ENCODE data around the gene FBXO38.

Gene FBXO38

DNA sequence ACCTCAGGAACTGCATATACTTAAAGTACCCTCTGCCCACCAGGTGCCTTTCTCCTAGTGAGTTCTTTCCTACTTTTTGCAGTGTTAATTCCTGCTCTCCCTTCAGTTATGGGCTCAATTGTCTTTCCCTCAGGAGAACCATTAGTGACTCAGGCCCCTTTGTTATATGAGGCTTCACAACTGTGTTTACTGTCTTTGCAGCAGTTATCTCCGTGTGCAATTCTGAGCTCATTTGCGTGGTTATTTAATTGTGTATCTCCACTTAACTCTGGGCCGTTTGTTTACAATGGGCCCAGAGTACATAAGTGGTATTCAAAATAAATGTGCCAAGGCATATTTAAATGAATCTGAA, 9.6 kb downstream of the FBXO38 start:
- Mint-ChIP-seq H3K27ac (no peak overlapping the region), H3K4me1 (ENCODE audit: low read depth) (peaks cover 34% of the 10 kb centered on the region), H3K36me3 (ENCODE audit: low read depth) (peaks cover 31% of the 10 kb centered on the region)

DNA sequence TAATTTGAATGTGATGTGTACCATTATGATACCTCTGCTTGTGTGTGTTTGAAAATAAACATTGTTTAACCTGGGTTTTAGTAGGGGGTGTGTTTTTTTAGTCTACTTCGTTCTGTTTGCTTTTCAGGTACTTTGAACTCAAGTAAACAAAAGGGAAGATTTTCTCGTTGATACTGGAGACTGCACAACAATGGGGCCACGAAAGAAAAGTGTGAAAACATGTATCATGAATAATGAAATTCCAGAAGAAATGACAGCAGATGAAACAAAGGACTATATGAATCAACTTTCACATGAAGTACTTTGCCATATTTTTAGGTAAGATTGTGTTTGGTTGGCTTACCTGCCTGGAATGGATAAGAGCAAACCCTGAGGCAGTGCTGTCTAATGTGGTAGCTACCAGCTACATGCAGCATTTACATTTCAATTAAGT, 10.8 kb downstream of the FBXO38 start:
- H3K4me3 Mint-ChIP-seq = no peak overlapping the region
- peaks cover 29% of the 10 kb centered on the region for H3K4me1 Mint-ChIP-seq (ENCODE audit: low read depth)
- no peak overlapping the region for H3K27ac Mint-ChIP-seq
- DNase-seq (ENCODE audit: low spot score) = no peak
- H3K27me3 Mint-ChIP-seq (ENCODE audit: low read depth) = no peaks in the 10 kb centered on the region
- H3K9me3 Mint-ChIP-seq = no peaks in the 10 kb centered on the region
- peaks cover 35% of the 10 kb centered on the region for H3K36me3 Mint-ChIP-seq (ENCODE audit: low read depth)

More for the DNA sequence above, 9.6 kb downstream of the FBXO38 start:
- Mint-ChIP-seq H3K9me3 (no peaks in the 10 kb centered on the region), H3K4me3 (no peak overlapping the region), H3K27me3 (ENCODE audit: low read depth) (no peaks in the 10 kb centered on the region)
- DNase-seq (ENCODE audit: low spot score) = no peak

DNA sequence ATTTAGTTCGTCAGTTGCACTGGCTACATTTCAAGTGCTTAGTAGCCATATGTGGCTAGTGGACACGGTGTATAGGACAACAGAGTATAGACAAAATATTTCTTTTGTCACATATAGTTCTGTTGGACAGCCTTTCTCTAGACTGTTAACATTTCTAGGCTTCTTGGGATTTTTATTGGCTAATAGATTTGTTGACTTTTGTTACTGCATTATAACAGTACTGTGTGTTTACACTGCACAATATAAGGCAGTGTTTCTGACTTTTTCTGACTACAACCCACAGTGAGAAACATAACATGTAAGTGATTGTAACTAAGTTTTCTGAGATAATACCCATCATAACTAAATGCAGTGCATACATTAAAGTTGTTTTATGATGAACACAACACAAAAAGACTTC, 11.3 kb downstream of the FBXO38 start:
- Mint-ChIP-seq H3K4me3 (no peak overlapping the region), H3K9me3 (no peaks in the 10 kb centered on the region), H3K36me3 (ENCODE audit: low read depth) (peaks cover 38% of the 10 kb centered on the region), H3K27me3 (ENCODE audit: low read depth) (no peaks in the 10 kb centered on the region), H3K27ac (no peak overlapping the region), H3K4me1 (ENCODE audit: low read depth) (peaks cover 29% of the 10 kb centered on the region)
- DNase-seq (ENCODE audit: low spot score) = no peak

DNA sequence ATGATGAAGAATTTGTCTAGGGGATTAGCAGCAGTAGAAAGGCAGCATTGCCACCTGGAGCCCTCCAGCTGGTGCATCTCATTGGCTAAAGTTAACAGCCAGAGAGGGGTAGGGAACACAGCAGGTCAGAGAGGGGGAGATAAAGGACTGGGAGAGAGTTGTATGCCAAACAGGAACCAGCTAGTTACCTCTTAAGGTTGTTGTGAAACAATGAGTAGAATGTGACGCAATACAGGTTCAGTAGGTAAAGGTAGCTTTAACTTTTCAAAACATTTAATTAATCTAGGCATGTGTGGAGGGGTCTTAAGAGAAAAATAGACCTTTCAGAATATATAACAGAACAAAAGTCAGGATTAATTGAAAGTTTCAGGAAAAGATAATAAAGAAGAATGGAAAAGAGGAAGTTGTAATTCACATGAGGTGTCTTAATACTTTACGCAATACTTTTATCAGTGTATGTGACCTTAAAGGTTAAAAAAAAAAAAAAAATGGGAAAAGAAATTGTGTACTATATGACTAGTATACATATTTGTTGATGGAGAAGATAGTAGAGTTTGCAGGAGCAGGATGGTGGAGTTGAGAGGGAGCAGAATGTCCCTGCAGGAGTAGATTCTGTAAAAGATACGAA, 14.3 kb downstream of the FBXO38 start:
- peaks cover 62% of the 10 kb centered on the region for H3K36me3 Mint-ChIP-seq (ENCODE audit: low read depth)
- no peaks in the 10 kb centered on the region for H3K9me3 Mint-ChIP-seq
- no peak overlapping the region for H3K4me3 Mint-ChIP-seq
- no peaks in the 10 kb centered on the region for H3K27me3 Mint-ChIP-seq (ENCODE audit: low read depth)
- DNase-seq (ENCODE audit: low spot score) = no peak
- H3K4me1 Mint-ChIP-seq (ENCODE audit: low read depth) = peaks cover 22% of the 10 kb centered on the region
- no peak overlapping the region for H3K27ac Mint-ChIP-seq

DNA sequence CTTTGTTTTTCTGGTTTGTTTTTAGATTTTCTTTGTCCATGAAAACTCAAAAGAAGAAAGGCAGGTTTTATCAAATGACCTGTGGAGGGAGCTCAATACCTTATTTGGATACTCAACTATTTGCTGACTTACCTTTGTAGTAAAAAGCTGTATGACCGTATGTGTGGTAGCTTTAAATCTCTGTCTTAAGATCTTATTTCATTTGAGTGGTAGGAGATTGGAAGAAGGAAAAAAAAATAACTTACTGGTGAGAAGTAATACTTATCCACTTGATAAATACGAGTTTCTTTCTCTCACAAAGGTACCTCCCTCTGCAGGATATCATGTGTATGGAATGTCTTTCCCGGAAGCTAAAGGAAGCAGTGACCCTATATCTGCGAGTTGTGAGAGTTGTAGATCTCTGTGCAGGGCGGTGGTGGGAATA, 15.0 kb downstream of the FBXO38 start:
- Mint-ChIP-seq H3K27ac (no peak overlapping the region), H3K4me1 (ENCODE audit: low read depth) (peaks cover 26% of the 10 kb centered on the region), H3K9me3 (no peaks in the 10 kb centered on the region), H3K4me3 (no peak overlapping the region), H3K36me3 (ENCODE audit: low read depth) (peaks cover 67% of the 10 kb centered on the region), H3K27me3 (ENCODE audit: low read depth) (no peaks in the 10 kb centered on the region)
- DNase-seq (ENCODE audit: low spot score) = no peak

DNA sequence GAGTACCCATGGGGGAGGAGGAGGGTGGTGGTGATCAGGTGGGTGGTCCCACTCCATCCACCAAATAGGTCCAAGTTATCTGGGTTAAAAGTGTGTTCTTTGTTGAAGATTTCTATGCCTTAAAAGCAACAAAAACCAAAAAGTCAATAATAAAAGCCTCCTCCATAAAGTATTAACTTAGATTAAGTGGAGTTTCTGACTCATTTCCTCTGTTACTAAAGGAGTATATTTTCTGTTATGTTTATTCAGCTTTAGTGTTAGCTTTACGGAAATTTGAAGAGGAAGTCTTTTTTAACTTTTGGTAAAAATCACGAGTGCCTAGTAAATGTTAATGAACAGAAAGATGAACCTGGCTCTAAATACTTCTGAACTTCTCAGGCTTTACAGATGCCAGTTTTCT, 17.8 kb downstream of the FBXO38 start:
- no peak for DNase-seq (ENCODE audit: low spot score)
- no peak overlapping the region for H3K4me3 Mint-ChIP-seq
- no peaks in the 10 kb centered on the region for H3K9me3 Mint-ChIP-seq
- peak overlapping the region; percentile 73 for H3K27ac Mint-ChIP-seq
- no peaks in the 10 kb centered on the region for H3K27me3 Mint-ChIP-seq (ENCODE audit: low read depth)
- H3K36me3 Mint-ChIP-seq (ENCODE audit: low read depth) = peaks cover 77% of the 10 kb centered on the region
- peaks cover 26% of the 10 kb centered on the region for H3K4me1 Mint-ChIP-seq (ENCODE audit: low read depth)

DNA sequence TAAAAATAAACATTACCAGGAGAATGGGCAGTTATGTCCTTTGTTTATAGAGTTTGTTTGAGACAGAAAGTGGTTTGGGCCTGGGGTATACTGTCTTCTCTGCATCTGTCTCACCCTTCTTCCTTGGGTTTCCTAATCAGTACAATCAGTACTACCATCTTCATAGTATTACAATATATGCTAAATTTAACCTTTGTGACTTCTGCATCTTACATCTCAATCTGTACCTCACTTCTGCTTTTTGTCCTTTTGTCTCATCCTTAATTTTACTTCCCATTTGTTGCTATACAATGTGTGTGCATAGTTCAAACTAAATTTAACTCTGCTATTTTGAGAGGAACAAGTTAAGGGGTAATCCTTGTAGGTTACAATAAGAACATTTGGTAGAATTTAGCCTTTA, 19.6 kb downstream of the FBXO38 start:
- Mint-ChIP-seq H3K27ac (peak overlapping the region; percentile 9), H3K4me1 (ENCODE audit: low read depth) (peaks cover 22% of the 10 kb centered on the region), H3K36me3 (ENCODE audit: low read depth) (peaks cover 82% of the 10 kb centered on the region), H3K9me3 (no peaks in the 10 kb centered on the region), H3K27me3 (ENCODE audit: low read depth) (no peaks in the 10 kb centered on the region), H3K4me3 (no peak overlapping the region)
- DNase-seq (ENCODE audit: low spot score) = no peak

DNA sequence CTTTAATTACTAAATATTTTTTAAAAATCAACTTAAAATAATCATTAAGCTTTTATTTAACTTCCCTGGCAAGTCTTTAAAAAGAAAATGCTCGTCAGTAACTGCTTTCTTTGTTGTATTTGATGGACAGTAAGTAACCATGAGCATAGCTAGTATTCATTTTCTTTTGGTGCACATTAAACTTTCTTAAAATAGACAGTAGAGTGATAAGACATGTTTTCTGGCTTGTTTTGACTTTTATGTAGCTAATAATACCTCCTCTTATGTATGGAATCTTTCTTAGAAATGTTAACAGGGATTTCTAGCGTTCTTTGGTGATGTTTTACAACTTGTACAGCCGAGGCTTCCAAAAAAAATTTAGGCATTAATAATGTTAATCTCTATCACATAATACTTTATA, 22.6 kb downstream of the FBXO38 start:
- no peak for DNase-seq (ENCODE audit: low spot score)
- Mint-ChIP-seq H3K27ac (no peak overlapping the region), H3K4me1 (ENCODE audit: low read depth) (peaks cover 15% of the 10 kb centered on the region), H3K4me3 (no peak overlapping the region), H3K9me3 (no peaks in the 10 kb centered on the region), H3K36me3 (ENCODE audit: low read depth) (peaks cover 75% of the 10 kb centered on the region), H3K27me3 (ENCODE audit: low read depth) (no peaks in the 10 kb centered on the region)

DNA sequence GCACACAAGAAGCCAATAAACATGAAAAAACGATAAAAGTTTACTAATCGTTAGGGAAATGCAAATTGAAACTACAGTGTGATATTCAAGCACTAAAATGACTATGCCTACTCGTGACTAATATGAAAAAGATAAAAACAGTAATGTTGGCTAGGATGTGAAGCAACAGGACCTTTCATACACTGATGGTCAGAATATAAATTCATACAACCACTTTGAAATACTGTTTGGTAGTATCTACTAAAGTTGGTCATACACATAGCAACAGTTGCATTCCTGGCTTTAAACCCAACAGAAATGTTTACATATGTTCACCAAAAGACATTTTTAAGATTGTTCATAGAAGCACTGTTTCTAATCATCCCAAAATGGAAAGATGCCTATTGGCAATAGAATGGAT, 24.3 kb downstream of the FBXO38 start:
- no peak for DNase-seq (ENCODE audit: low spot score)
- Mint-ChIP-seq H3K27ac (no peak overlapping the region), H3K9me3 (no peaks in the 10 kb centered on the region), H3K36me3 (ENCODE audit: low read depth) (peaks cover 70% of the 10 kb centered on the region), H3K4me1 (ENCODE audit: low read depth) (peaks cover 10% of the 10 kb centered on the region), H3K27me3 (ENCODE audit: low read depth) (no peaks in the 10 kb centered on the region), H3K4me3 (no peak overlapping the region)

DNA sequence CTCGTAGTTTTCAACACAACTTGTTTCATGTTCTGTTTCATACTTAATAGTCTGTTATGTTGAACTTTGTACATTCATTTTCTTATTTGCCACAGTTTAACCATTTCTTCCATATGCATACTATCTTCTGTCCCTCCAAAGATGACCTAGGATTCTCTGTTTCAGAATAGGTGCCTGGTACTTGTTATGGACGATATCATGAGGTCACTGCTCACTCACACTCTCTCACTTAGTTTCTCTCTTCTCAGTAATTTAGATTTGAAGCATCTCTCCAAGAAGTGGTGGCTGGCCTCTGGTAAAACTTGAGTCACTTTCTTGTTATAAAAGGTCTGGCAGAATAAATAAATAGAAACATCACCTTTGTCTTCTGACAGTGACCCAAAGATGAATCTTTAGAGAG, 28.4 kb downstream of the FBXO38 start:
- no peak for DNase-seq (ENCODE audit: low spot score)
- H3K36me3 Mint-ChIP-seq (ENCODE audit: low read depth) = peaks cover 67% of the 10 kb centered on the region
- no peak overlapping the region for H3K27ac Mint-ChIP-seq
- no peaks in the 10 kb centered on the region for H3K27me3 Mint-ChIP-seq (ENCODE audit: low read depth)
- no peak overlapping the region for H3K4me3 Mint-ChIP-seq
- H3K9me3 Mint-ChIP-seq = no peaks in the 10 kb centered on the region
- no peaks in the 10 kb centered on the region for H3K4me1 Mint-ChIP-seq (ENCODE audit: low read depth)

DNA sequence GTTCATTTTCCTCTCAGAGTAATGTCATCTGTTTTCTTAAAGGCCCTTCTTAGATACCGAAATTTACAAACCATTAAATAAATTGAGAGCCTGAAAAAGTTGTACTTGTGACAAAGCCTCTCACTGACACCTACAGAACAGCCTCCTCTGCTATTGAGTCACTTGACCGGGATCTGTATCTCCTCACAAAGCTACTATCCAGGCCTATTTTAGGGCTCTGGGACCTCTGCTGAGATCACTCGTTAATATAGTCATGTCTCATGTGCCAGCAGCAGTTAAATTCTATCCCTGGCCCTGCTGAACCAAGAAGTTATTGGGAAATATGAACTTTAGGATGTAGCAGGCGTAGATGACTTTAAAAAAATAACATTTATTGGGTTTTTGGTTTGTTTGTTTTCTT, 31.1 kb downstream of the FBXO38 start:
- peaks cover 77% of the 10 kb centered on the region for H3K36me3 Mint-ChIP-seq (ENCODE audit: low read depth)

DNA sequence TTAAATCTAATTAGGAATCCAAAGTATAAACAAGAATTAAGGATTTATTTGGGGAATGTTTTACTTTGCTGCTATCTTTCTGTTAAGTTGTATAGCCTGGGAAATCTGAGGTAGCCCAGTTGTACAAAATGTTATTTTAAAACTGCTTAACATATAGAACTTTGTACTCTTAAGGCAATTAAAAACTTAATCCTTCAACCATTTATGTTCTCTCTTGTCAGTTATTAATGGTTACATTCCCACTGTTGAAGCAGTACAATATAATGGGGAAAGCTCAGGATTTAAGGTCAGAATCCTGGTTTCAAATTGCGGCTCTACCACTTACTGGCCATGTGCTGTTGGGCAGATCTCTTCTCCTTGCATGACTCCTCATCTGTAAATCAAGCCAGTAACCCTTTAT, 32.7 kb downstream of the FBXO38 start:
- DNase-seq (ENCODE audit: low spot score) = no peak
- Mint-ChIP-seq H3K4me3 (no peak overlapping the region), H3K36me3 (ENCODE audit: low read depth) (peaks cover 62% of the 10 kb centered on the region), H3K27me3 (ENCODE audit: low read depth) (no peaks in the 10 kb centered on the region), H3K9me3 (no peaks in the 10 kb centered on the region), H3K27ac (no peak overlapping the region), H3K4me1 (ENCODE audit: low read depth) (no peaks in the 10 kb centered on the region)

More for the DNA sequence above, 31.1 kb downstream of the FBXO38 start:
- no peak for DNase-seq (ENCODE audit: low spot score)
- no peaks in the 10 kb centered on the region for H3K9me3 Mint-ChIP-seq
- no peak overlapping the region for H3K4me3 Mint-ChIP-seq
- H3K4me1 Mint-ChIP-seq (ENCODE audit: low read depth) = no peaks in the 10 kb centered on the region
- H3K27ac Mint-ChIP-seq = no peak overlapping the region
- H3K27me3 Mint-ChIP-seq (ENCODE audit: low read depth) = no peaks in the 10 kb centered on the region

DNA sequence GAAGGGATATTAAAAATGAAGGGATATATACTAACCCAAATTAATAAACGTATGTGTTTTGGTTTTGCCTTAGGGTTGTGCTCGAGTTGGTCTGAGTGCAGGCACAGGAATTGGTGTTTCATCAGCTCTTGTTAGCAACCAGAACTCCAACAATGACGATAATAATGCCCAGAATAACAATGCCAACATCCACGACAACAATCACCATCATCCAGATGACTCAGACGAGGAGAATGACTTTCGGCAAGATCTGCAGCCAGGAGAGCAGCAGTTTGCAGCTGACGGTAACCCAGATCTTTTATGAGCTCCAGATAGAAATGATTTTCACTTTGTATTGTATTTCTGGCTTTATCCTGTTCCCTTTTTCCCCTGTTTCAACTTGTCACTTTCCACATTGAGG, 33.2 kb downstream of the FBXO38 start:
- H3K36me3 Mint-ChIP-seq (ENCODE audit: low read depth) = peaks cover 65% of the 10 kb centered on the region
- no peak for DNase-seq (ENCODE audit: low spot score)
- H3K4me1 Mint-ChIP-seq (ENCODE audit: low read depth) = no peaks in the 10 kb centered on the region
- H3K9me3 Mint-ChIP-seq = no peaks in the 10 kb centered on the region
- H3K4me3 Mint-ChIP-seq = no peak overlapping the region
- no peaks in the 10 kb centered on the region for H3K27me3 Mint-ChIP-seq (ENCODE audit: low read depth)
- H3K27ac Mint-ChIP-seq = no peak overlapping the region

DNA sequence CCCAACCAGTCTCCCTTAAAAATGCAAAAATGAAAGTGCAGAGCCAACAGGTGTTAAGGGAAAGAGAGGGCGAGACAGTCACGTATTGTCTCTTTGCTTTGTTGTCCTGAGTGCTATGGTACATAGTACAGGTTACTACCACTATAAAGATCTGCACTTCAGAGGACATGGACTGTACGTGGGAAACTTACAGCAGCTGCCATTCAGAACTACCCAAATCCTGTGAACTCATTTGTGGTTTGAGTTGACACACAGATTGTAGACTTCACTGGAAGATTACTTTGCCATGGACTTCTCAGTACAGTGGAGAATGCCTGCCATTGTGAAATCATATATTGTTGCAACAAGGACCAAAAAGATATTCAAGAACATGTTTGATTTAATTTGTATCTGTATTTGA, 34.8 kb downstream of the FBXO38 start:
- no peak overlapping the region for H3K4me3 Mint-ChIP-seq
- H3K27ac Mint-ChIP-seq = no peak overlapping the region
- no peaks in the 10 kb centered on the region for H3K4me1 Mint-ChIP-seq (ENCODE audit: low read depth)
- H3K27me3 Mint-ChIP-seq (ENCODE audit: low read depth) = no peaks in the 10 kb centered on the region
- no peaks in the 10 kb centered on the region for H3K9me3 Mint-ChIP-seq
- DNase-seq (ENCODE audit: low spot score) = no peak
- peaks cover 68% of the 10 kb centered on the region for H3K36me3 Mint-ChIP-seq (ENCODE audit: low read depth)

DNA sequence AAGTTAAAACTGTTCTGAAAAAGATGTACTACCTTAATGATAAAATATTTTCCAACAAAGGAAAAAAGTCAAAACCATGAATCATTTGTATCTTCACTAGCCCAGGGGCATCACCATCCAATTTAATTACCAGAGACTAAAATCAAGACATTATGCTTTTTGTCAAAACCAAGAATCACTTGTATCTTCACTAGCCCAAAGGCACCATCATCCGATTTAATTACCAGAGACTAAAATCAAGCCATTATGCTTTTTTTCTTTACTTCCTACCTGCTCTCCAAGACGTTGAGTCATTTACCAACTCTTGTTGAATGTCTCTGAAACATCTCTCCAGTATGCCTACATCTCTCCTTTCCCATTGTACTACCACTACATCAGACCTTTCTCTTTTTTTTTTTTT, 37.9 kb downstream of the FBXO38 start:
- H3K27ac Mint-ChIP-seq = no peak overlapping the region

More for the DNA sequence above, 37.9 kb downstream of the FBXO38 start:
- Mint-ChIP-seq H3K4me3 (no peak overlapping the region), H3K4me1 (ENCODE audit: low read depth) (no peaks in the 10 kb centered on the region), H3K36me3 (ENCODE audit: low read depth) (peaks cover 70% of the 10 kb centered on the region), H3K9me3 (no peaks in the 10 kb centered on the region), H3K27me3 (ENCODE audit: low read depth) (no peaks in the 10 kb centered on the region)
- DNase-seq (ENCODE audit: low spot score) = no peak

Measured in T-helper 2 cell treated with Interferon-gamma antibody and Interleukin-4, amounts not matched to agents 5 μg/mL and 100 μg/mL, for 36 hours (primary cell).